ENCODE measurements around the gene SVOPL. TPM values are rescaled to one million over a fixed set of nuclear protein-coding genes. Genes with fewer than 3 reads are reported as not detected.

Gene SVOPL
- total RNA-seq, 1 experiment from 2014 or later, result not detected

DNA sequence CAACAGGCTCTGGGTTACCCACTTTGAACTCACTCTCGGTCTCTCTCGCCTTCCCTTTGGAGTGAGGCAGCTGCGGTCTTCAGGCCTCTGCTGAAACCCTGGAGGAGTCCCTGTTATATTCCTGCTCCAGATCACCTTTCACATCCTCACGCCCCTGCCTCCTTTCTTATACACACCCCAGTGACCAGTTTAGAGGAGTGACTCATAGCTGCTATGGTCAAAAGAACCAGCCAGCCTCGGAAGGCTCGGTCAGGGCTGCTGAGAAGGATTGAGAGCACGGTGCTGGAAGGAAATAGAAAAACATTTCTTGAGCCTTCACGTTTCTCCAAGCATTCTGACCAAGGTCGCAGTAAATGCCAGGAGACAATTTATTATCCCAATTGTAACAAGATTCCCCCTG, 28.3 kb upstream of the SVOPL start:
- no peak overlapping the region for H3K9ac ChIP-seq (ENCODE audit: low read length)
- H3K4me1 ChIP-seq (ENCODE audit: control insufficient read depth in 1 of 2, insufficient read depth in 2 of 2, low read length in 2 of 2), result no peaks in the 10 kb centered on the region
- H3K4me3 ChIP-seq (replicated peaks in 1 of 2; ENCODE audit: low read depth in 1 of 2, low read length in 2 of 2), result no peak overlapping the region
- ChIA-PET CTCF (interaction anchor here (1.3 kb wide), 1 partner anchor 9 kb away, joined by 5 read pairs; no protein-coding TSS in a partner anchor), RAD21 (ENCODE audit: low non-redundant PET in 1 of 2, low total read pairs in 2 of 2, uncharacterized antibody in 2 of 2, unreplicated experiment in 2 of 2) (interaction anchor here in 1 of 2 experiments (0.6 kb wide), 1 partner anchor 437 kb away, joined by 3 read pairs; no protein-coding TSS in a partner anchor), POLR2A (no interaction called here)
- no peak overlapping the region for H2AFZ ChIP-seq (ENCODE audit: low read depth, low read length, poor library complexity, severe bottlenecking)
- intact Hi-C loops (cut with micrococcal nuclease), result no loop called here
- BruUV-seq (replicated peaks), result no TSS peak
- H3K4me2 ChIP-seq (ENCODE audit: low read length), result no peak overlapping the region
- no peaks in the 10 kb centered on the region for H3K36me3 ChIP-seq (ENCODE audit: control insufficient read depth in 1 of 2, insufficient read depth in 2 of 2, low read length in 2 of 2)
- TF ChIP-seq ZNF274 (IDR thresholded peaks at IDR 0.05; ENCODE audit: low read depth, low read length) (no peak), REST (IDR thresholded peaks at IDR 0.05; ENCODE audit: low read depth) (no peak), CBX3 (IDR thresholded peaks at IDR 0.05; ENCODE audit: low read depth) (no peak), ZFX (IDR thresholded peaks at IDR 0.05) (no peak), CTCF (IDR thresholded peaks at IDR 0.05 in 2 of 3, conservative IDR thresholded peaks at IDR 0.05 in 1 of 3; ENCODE audit: borderline replicate concordance in 1 of 3, insufficient read depth in 1 of 3, low read depth in 2 of 3, low read length in 2 of 3) (no peak), FOSL1 (IDR thresholded peaks at IDR 0.05; ENCODE audit: low read depth) (no peak), ELF1 (IDR thresholded peaks at IDR 0.05; ENCODE audit: borderline replicate concordance, low read depth) (no peak), POLR2AphosphoS5 (IDR thresholded peaks at IDR 0.05; ENCODE audit: low read depth, low read length) (no peak), JUND (IDR thresholded peaks at IDR 0.05) (no peak), SIN3A (IDR thresholded peaks at IDR 0.05; ENCODE audit: low read depth) (no peak), EZH2phosphoT487 (IDR thresholded peaks at IDR 0.05; ENCODE audit: borderline replicate concordance) (no peak), SP1 (IDR thresholded peaks at IDR 0.05; ENCODE audit: low read depth) (no peak), RAD21 (IDR thresholded peaks at IDR 0.05; ENCODE audit: low read depth) (no peak), TCF7L2 (IDR thresholded peaks at IDR 0.05; ENCODE audit: borderline replicate concordance, extremely low read depth, insufficient read depth, insufficient read length) (no peak), ZBTB33 (IDR thresholded peaks at IDR 0.05; ENCODE audit: extremely low read depth, insufficient replicate concordance, low read length) (no peak), YY1 (IDR thresholded peaks at IDR 0.05; ENCODE audit: extremely low read depth, insufficient replicate concordance, low read depth, low read length) (no peak), CEBPB (IDR thresholded peaks at IDR 0.05; ENCODE audit: low read depth) (no peak), EZH2 (IDR thresholded peaks at IDR 0.05) (no peak)
- TF ChIP-seq, protein P1, sequence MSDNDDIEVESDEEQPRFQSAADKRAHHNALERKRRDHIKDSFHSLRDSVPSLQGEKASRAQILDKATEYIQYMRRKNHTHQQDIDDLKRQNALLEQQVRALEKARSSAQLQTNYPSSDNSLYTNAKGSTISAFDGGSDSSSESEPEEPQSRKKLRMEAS (IDR thresholded peaks at IDR 0.05), result no peak
- TF ChIP-seq, protein P2, sequence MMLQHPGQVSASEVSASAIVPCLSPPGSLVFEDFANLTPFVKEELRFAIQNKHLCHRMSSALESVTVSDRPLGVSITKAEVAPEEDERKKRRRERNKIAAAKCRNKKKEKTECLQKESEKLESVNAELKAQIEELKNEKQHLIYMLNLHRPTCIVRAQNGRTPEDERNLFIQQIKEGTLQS (IDR thresholded peaks at IDR 0.05), result no peak
- no peaks in the 10 kb centered on the region for H3K9me3 ChIP-seq (ENCODE audit: control insufficient read depth in 1 of 2, insufficient read depth in 1 of 2, low read depth in 1 of 2, low read length in 2 of 2)
- H3K27ac ChIP-seq (ENCODE audit: low read depth, low read length), result no peak overlapping the region
- no peak for DNase-seq (ENCODE audit: low read depth, low spot score)
- H3K27me3 ChIP-seq (ENCODE audit: insufficient read depth, low read length), result no peaks in the 10 kb centered on the region
- H3K9me2 ChIP-seq (ENCODE audit: insufficient read depth), result no peaks in the 10 kb centered on the region
- ATAC-seq, result no peak
- H3K79me2 ChIP-seq (ENCODE audit: insufficient read depth, low read length), result no peaks in the 10 kb centered on the region
- no peaks in the 10 kb centered on the region for H4K20me1 ChIP-seq (ENCODE audit: insufficient read depth)

Data from HCT116 (cell line).